SIG-M5 treated with dmso at 0.1 percent for 504 hours (cell line): ENCODE measurements around the gene LRFN3.
"Not testable (repeated sequence)": the region's sequence is repeated elsewhere in the genome, so short reads cannot be mapped to it uniquely, and the experiment has no call there.

Source experiments
- DNase-seq: peaks from one replicate; lab custom pipeline; 2025; ENCODE audit not compliant: unreplicated experiment; lab: John Stamatoyannopoulos, UW

LRFN3 gene

DNA sequence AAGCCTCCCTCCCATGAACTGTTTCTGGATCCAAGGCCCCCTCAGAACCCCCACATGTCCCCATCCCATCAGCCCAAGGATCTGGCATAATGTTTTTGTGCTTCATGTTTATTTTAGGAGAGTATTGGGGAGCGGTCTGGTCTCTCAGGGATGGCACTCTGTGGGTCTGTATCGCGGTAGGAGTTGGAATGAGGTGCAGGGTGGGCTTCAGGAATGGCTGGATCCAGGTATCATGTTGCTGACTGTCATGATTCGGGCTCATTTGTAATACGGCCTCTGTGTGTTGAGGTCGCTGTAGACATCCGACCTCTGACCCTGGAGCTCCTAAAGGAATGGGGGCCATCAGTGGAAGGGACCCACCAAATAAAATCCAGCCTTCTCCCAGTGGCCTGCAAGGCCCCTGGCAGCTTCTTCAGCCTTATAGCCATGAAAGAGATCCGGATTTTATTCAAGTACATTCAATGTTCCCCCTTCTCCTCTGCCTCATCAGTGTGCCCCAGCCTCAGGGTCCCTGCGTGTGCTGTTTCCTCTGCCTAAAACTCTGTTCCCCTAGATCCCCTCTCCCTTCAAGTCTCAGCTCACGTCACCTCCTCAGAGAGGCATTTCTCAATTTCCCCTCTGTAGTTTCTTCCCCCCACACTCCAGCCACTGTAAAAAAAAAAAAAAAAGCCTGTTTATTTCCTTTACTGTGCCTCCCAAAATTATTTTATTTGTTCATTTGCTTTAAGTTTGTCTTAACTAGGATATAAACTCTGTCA is 31.7 kb upstream of the LRFN3 start:
- DNase-seq, result peak; percentile 86

DNA sequence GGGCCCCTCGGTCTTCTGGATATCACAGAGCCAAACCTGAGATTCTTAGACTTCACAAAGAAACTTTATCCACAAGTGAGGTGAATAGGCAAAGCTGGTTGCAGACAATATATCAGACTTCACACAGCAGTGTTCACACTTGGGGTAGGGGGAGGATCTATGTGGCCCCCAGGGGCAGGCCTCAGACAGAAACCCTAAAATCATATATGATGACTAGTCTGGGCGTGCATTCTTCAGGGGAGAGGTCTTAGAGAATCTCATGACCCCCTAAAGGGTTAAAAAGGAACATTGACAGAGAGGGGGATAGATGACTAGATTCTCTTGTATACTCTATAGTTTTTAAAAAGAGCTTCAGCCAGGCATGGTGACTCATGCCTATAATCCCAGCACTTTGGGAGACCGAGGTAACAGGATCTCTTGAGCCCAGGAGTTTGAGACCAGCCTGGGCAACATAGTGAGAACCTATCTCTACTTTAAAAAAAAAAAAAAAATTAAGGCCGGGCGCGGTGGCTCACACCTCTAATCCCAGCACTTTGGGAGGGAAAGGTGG is 30.9 kb upstream of the LRFN3 start:
- no peak for DNase-seq

DNA sequence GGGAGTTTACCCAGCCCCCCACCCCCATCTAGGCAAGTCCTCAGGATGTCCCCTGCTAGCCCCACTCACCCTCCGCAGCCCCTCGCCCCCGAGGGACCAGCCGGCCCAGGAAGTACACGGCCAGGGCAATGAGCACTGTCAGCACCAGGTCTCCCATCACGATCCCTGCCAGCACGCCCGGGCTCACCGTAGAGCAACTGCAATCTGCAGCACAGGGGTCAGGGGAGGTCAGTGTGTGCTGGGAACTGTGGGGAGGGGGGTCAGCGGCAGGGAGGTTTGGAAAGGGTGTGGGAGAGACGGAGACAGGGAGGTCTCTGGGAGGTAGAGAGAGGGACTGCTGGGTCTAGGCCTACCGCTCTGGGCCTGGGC is 28.8 kb upstream of the LRFN3 start:
- DNase-seq, result no peak

DNA sequence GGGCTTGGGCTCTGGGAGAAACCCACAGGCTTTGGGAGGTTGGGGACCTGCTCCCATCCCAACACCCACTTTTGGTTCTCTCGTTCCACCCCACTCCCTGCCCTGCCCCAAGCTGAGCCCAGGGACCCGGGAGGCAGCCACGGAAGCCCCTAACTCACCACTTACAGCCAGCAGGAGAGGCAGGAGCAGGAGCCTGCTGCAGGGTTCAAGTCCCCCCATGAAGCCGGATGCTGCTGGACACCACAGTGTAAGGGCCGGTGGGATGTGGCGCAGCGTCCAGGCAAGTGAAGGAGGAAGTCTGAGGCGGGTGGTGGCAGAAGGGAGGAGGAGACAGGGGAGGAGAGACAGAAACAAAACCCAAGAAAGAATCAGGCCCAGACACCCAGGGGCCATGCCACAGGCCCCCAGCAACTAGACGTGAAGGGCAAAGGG is 28.1 kb upstream of the LRFN3 start, which contains the start of gene TYROBP:
TYROBP (minus strand) TSS at position 286 of the 432 bp plus-strand sequence; CDS start at position 219, 67 bp downstream.
- DNase-seq, result no peak

DNA sequence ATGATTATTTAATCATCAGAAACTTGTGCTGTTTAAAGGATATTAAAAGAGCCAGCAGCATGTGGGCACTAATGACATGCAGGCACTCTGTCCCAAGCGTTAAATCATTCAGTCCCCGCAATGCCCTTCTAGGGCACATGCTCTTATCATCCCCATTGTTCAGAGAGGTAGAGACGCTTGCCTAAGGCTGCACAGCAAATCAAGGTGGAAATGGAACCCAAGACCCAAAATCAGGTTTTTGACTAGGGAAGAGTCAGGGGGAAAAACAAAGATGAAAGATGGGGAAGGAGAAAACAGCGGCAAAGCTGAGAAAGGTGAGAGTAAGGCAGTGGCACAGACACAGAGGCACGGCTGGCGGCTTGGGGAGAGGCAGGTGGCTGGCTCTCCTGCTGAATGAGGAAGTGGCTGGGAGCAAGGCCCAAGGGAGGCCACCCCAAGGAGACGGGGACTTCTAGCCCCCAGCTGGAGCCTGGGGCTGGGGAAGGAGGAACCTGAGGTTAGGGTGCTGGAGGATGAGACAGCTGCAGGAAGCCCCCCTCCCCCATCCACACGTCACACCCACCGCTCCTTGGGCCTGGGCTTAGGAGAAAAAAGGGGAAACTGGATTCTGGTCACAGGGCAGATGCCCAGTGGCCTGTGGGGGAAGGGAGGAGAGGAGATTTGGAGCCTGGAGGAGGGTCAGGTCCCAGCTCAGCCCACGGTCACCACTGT is 27.0 kb upstream of the LRFN3 start:
- peak; percentile 97 for DNase-seq

DNA sequence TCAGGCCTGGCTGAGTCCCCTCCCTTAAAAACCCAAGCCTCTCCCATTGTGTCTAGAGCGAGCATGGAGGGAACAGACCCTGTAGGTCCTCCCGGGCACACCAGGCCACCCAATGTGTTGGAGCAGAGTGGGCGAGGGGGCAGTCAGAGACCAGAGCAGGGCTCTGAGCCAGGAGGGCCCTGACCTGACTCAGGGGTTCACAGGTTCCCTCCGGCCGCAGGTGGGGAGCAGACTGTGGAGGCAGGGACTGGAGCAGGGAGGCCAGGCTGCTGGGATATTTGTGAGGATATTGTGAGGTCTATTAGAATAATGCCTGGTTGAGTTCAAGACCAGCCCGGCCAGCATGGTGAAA is 26.5 kb upstream of the LRFN3 start:
- no peak for DNase-seq

DNA sequence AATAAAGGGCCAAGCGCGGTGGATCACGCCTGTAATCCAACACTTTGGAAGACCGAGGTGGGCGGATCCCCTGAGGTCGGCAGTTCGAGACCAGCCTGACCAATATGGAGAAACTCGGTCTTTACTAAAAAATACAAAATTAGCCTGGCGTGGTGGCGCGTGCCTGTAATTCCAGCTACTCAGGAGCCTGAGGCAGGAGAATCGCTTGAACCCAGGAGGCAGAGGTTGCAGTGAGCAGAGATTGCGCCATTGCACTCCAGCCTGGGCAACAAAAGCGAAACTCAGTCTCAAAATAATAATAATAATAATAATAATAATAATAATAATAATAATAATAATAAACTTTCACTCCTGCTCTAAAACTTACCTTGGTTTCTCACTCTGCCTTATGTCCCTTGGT is 25.8 kb upstream of the LRFN3 start:
- DNase-seq, result not testable (repeated sequence)

DNA sequence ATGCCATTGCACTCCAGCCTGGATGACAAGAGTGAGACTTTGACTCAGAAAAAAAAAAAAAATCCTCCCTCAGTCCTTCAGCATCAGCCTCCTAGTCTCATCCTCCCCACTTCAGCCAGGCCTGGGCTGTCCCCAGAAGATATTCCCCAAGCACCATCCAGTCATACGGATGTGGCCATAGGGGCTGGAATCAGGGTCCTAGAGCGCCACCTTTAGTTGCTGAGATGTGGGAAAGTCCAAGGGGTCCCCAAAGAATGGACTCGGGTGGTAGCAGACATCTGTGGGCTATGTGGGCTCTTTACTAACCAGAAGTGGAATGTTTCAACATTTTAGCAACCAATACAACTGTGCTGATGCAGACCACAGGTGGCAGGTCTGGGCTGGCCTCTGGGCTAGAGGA is 25.0 kb upstream of the LRFN3 start:
- DNase-seq, result no peak

DNA sequence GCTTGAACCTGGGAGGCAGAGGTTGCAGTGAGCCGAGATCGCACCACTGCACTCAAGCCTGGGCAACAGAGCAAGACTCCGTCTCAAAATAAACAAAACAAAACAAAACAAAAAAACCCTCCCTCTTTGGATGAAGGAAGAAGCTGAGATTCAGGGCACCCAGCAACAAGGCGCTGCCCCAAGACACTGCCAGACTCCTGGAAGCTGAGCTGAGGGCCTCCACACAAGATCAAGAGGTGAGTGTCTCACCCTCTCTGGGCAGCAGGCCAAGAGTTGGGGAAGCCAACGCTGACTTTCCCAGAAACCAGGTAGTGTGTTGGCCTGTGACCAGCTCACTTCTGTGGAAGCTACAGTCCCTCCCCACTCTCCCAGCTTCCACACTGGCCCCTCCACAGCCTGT is 24.4 kb upstream of the LRFN3 start:
- no peak for DNase-seq

DNA sequence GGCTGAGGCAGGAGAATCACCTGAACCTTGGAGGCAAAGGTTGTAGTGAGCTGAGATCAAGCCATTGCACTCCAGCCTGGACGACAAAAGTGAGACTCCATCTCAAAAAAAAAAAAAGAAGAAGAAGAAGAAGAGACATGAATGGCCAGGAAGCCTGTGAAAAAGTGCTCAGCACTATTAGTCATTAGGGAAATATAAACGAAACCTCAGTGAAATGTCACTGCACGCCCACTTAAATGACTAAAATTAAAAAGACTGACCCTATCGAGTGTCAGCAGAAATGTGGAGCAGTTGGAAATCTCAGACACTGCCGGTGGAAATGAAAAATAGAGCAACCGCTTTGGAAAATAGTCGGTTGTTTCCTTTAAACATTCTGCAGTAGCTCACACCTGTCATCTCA is 22.6 kb upstream of the LRFN3 start:
- DNase-seq, result no peak

DNA sequence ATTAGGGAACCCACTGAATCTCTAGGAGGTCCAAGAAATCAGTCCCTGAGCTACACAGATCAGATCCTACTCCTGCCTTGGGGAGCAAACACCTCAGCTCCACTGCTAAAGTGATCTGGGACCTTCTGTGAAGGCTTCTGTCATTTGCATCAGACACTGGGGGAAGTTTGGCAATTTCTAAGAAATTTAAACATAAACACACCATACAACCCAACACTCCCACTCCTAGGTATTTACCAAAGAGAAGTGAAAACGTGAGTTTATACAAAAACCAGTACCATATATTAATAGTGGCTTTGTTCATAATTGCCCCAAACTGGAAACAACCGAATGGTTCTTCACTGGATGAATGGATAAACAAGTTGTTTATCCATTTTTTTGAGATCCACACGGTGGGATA is 20.7 kb upstream of the LRFN3 start:
- DNase-seq, result no peak

DNA sequence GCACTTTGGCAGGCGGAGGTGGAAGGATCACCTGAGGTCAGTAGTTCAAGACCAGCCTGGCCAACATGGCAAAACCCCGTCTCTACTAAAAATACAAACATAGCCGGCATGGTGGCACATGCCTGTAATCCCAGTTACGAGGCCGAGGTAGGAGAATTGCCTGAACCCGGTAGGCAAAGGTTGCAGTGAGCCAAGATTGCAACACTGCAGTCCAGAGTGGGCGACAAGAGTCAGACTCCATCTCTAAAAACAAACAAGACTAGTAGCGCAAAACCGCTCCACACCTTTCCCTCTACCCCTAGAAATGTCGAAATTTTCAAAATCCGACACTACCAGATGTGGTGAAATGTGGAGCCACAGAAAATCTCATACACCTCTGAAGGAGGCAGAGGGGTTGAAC is 16.9 kb upstream of the LRFN3 start:
- DNase-seq, result no peak

DNA sequence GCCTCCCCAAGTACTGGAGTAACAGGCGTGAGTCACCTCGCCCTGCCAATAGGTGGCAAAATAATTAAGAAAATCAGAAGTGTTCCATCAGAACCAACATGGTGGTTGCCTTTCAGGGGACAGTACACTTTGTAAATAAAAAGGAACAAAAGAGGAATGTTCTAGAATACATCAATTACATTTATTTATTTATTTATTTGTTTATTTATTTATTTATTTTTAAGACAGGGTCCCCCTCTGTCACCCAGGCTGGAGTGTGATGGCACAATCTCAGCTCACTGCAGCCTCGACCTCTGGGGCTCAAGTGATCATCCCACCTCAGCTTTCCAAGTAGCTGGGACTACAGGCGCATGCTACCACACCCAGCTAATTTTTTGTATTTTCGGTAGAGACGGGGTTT is 15.2 kb upstream of the LRFN3 start:
- DNase-seq, result no peak

DNA sequence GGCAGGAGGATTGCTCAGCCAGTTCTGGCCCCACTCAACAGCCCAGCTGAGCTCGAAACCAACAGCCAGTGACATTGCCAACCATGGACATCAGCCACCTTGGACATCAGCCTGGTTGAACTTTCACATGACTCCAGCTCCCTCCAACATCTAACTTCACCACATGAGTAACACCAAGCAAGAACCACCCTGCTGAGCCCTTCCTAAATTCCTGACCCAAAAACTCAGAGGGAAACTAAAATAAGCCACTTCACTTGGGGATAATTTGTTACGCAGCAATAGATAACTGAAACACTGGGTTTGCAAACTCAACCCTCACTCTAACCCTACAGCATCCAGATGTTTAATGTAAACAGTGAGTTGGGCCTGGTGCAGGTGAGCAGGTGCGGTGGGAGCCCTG is 10.7 kb upstream of the LRFN3 start:
- no peak for DNase-seq

DNA sequence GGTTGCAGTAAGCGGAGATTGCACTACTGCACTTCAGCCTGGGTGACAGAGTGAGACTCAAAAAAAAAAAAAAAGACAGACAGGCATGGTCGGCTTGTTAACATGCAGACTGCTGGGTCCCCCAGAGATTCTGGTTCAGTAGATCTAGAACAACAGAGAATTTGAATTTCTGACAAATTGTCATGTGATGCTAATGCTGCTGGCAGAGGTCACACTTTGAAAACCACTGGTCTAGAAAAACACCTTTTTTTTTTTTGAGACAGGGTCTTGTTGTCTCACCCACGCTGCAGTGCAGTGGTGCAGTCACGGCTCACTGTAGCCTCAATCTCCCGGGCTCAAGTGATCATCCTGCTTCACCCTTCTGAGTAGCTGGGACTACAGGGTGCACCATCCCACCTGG is 7.7 kb upstream of the LRFN3 start:
- DNase-seq, result no peak

DNA sequence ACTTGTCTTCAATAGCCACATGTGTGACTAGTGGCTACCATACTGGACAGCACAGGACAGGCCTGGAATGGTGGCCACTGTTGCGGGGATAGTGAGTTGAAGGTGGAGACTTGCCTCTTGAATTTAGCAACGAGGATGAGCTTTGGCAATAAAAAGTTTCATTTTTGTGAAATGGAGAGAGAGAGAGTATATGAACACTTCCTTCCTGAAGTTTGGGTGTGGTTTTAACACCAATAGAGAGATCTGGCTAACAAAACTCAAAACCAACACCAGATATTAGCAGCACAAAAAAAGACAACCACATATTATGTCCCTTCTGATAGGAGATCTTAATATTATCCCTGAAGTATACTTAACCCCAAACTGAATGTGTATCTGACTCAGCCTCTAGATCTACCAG is 6.3 kb upstream of the LRFN3 start:
- no peak for DNase-seq

DNA sequence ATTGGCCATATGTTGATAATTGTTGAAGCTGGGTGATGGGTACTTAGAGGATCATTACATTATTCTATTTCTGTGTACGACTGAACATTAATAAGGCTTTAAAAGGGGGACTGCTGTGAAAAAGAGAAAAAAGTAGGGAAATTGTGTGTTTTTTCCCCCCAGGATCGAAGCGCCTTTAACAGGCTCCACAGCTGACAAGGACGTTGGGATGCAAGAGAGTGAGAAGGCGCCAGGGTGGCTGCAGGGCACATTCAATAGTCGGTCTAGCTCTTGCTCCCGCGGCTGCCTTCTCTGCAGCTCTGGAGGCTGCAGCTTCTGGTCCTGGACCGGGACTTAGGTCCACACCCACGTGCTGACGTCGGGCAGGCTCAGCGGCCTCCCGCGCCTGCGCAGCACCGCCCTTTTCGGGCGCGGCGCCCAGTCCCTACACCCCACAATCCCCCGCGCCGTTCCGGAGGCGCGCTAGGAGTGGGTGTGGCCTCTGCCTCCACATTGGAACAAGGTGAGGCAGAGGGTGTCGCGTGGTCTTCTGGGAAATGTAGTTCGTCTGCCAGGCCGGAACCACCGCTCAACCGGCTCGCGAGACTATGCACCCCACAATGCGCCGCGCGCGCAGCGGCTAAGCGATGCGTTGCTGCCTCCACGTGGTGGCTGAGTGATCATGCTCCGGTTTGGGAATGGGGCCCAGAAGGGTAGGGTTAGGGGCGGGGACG is 4.9 kb upstream of the LRFN3 start:
- DNase-seq, result peak; percentile 99

DNA sequence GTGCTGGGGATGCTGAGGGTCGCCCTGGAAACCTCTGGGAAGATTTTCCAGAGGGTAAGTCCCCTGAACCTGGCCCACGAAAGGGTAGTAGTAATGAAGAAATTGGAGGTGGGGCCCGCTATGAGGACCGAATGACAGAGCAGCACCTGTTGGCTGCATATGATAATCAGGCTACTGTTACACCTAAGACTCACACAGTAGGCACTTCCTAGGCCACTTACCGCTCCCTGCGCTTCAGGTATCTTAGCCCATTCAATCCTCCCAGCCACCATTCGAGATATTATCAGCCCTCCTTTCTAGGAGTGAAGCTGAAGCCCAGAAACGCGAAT is 4.3 kb upstream of the LRFN3 start:
- DNase-seq, result no peak

DNA sequence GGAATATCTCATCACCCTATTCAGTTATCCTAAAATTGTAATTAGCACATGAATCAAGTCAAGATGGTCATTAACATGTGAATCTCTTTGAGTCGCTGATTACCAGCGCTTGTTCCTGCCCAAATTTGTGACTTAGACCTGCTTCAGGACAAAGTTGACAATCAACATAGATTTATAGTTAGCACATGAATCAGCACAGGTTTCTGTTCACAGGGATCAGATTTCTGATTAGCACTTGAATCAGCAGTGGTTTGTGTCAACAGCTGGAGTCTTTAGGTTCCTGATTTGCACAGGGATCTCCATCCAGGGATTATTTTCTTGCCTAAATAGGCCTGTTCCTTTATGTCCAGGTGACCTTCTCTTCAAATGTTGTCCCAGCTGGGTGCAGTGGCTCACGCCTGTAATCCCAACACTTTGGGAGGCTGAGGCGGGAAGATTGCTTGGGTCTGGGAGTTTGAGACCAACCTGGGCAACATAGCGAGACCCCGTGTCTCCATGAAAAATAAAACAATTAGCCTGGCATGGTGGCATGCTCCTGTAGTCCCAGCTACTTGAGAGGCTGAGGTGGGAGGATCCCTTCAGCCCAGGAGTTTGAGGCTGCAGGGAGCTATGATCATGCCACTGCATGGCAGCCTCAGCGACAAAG is 3.8 kb upstream of the LRFN3 start:
- DNase-seq, result no peak

DNA sequence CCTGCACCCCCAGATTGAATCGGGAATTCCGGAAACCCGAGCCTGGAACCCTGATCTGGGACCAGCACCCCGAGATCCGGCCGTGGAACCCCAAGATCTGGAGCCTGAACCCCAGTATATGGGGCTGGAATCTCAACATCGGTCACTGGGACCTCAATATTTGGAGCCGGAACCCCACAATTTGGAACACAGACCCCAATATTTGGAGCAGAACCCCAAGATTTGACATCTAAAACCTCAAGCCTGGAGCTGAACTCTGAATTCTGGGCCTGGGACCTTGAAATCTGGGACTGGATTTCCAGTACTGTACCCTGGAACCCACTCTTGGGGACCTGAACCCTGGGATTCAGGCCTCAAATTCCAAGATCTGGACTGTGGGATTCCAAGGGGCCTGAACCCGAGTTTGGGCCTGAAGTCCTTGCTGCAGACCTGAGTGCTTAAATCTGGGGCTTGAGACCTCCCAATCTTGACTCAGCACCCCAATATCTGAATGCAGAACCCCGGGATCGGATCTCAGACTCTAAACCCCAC is 629 bp downstream of the LRFN3 start:
- no peak for DNase-seq
